HepG2 (cell line): ENCODE measurements around the gene LGALS1. TPM values are rescaled to one million over a fixed set of nuclear protein-coding genes. Genes with fewer than 3 reads are reported as not detected.

Experiments
- DDIT3 ChIP-seq: sonication (generic); formaldehyde crosslinking; IDR thresholded peaks from 2 replicates; pipeline ENCODE4 v1.4.0; 2020; ENCODE audit warnings: mild to moderate bottlenecking, missing genetic modification reagents
- HMG20A ChIP-seq: IDR thresholded peaks from 2 replicates; pipeline ENCODE4 v1.6.1; 2016; ENCODE audit warnings: borderline replicate concordance
- RCOR2 ChIP-seq: IDR thresholded peaks from 2 replicates; pipeline ENCODE4 v1.6.1; 2016; ENCODE audit warnings: missing biosample characterization, missing genetic modification reagents
- SATB2 ChIP-seq: sonication (generic); formaldehyde crosslinking; IDR thresholded peaks from 2 replicates; pipeline ENCODE4 v1.5.0; 2020; ENCODE audit warnings: missing genetic modification reagents
- SKI ChIP-seq: fragments of 450-650 bp; IDR thresholded peaks from one replicate; pipeline ENCODE4 v1.6.1; 2018; ENCODE audit warnings: mild to moderate bottlenecking; ENCODE audit not compliant: partially characterized antibody
- TCF12 ChIP-seq, 2 experiments: fragments of 450-650 bp in 1 of 2; sonication (generic) in 1 of 2; formaldehyde crosslinking in 1 of 2; IDR thresholded peaks; 2 replicates each; pipeline versions ENCODE4 v1.6.1 to v1.8.0; 2017 to 2022; ENCODE audit warnings: antibody characterized with exemption in 1 of 2, mild to moderate bottlenecking in 1 of 2, missing genetic modification reagents in 1 of 2, moderate library complexity in 1 of 2
- TCF7L2 ChIP-seq: IDR thresholded peaks from 2 replicates; pipeline ENCODE4 v1.6.1; 2011; ENCODE audit warnings: mild to moderate bottlenecking, low read depth, low read length, moderate library complexity
- XRCC5 ChIP-seq: fragments of 200-400 bp; formaldehyde crosslinking; optimal IDR thresholded peaks from 2 replicates; pipeline ENCODE3; 2017; ENCODE audit warnings: mild to moderate bottlenecking, low read length
- ZBTB1 ChIP-seq: sonication (generic); formaldehyde crosslinking; IDR thresholded peaks from 2 replicates; pipeline ENCODE4 v1.4.0; 2020; ENCODE audit warnings: missing genetic modification reagents, borderline replicate concordance
- ZNF136 ChIP-seq: sonication (generic); formaldehyde crosslinking; IDR thresholded peaks from 2 replicates; pipeline ENCODE4 v1.8.1; 2022; ENCODE audit warnings: low read depth, mild to moderate bottlenecking, moderate library complexity, missing genetic modification reagents
- ZNF576 ChIP-seq: sonication (generic); formaldehyde crosslinking; IDR thresholded peaks from 2 replicates; pipeline ENCODE4 v1.4.0; 2020; ENCODE audit warnings: mild to moderate bottlenecking, missing genetic modification reagents
- ZNF589 ChIP-seq: sonication (generic); formaldehyde crosslinking; conservative IDR thresholded peaks from 2 replicates; pipeline ENCODE4 v1.8.0; 2022; ENCODE audit warnings: mild to moderate bottlenecking, moderate library complexity, missing genetic modification reagents
- ZNF639 ChIP-seq: conservative IDR thresholded peaks from 2 replicates; pipeline ENCODE4 v1.6.1; 2018; ENCODE audit warnings: missing genetic modification reagents
- ZNF776 ChIP-seq: sonication (generic); formaldehyde crosslinking; IDR thresholded peaks from 2 replicates; pipeline ENCODE4 v1.4.0; 2020; ENCODE audit warnings: mild to moderate bottlenecking, missing genetic modification reagents
- ZSCAN25 ChIP-seq: sonication (generic); formaldehyde crosslinking; IDR thresholded peaks from 2 replicates; pipeline ENCODE4 v1.8.0; 2022; ENCODE audit warnings: mild to moderate bottlenecking, missing genetic modification reagents
- polyA plus RNA-seq, 8 experiments: library from polyadenylated mRNA; depleted of rRNA in 3 of 8; stranded (reverse) in 7 of 8; unstranded in 1 of 8; fragments of >200 nt; fragmentation: Illumina TruSeq in 4 of 8; extraction: Trizol in 4 of 8; gene quantifications; 2 replicates each; pipeline versions ENCODE4 v1.2.1 to v1.2.3, GENCODE V29; 2011 to 2016; ENCODE audit warnings: low read depth in 4 of 8, missing spikeins in 1 of 8, mixed read lengths in 1 of 8; ENCODE audit not compliant: insufficient read depth in 1 of 8
- total RNA-seq, 5 experiments: library from RNA; depleted of rRNA; stranded (reverse); fragments of >200 nt; fragmentation: Illumina TruSeq; extraction: Trizol; gene quantifications; 2 replicates each; pipeline ENCODE4 v1.2.3, GENCODE V29; 2016; ENCODE audit warnings: low read depth in 1 of 5
- TF ChIP-seq, protein P1 (sequence below): sonication (generic); formaldehyde crosslinking; IDR thresholded peaks from 2 replicates; pipeline ENCODE4 v1.4.0; 2020; ENCODE audit warnings: missing genetic modification reagents, borderline replicate concordance
- TF ChIP-seq, protein P2 (sequence below): sonication (generic); formaldehyde crosslinking; IDR thresholded peaks from 2 replicates; pipeline ENCODE4 v1.4.0; 2020; ENCODE audit warnings: missing genetic modification reagents
- TF ChIP-seq, protein P3 (sequence below): sonication (generic); formaldehyde crosslinking; IDR thresholded peaks from 2 replicates; pipeline ENCODE4 v1.8.0; 2022; ENCODE audit warnings: missing genetic modification reagents, low read depth, mild to moderate bottlenecking, borderline replicate concordance
- TF ChIP-seq, protein P4 (sequence below): IDR thresholded peaks from 2 replicates; pipeline ENCODE4 v1.6.1; 2018; ENCODE audit warnings: missing genetic modification reagents, mild to moderate bottlenecking, missing compliant biosample characterization

The LGALS1 gene
- total and polyA plus RNA-seq, 2 of the 13 experiments (the other 11 are each of a cell fraction or from before 2014, with no cell fraction given), result 103 to 858 TPM

DNA sequence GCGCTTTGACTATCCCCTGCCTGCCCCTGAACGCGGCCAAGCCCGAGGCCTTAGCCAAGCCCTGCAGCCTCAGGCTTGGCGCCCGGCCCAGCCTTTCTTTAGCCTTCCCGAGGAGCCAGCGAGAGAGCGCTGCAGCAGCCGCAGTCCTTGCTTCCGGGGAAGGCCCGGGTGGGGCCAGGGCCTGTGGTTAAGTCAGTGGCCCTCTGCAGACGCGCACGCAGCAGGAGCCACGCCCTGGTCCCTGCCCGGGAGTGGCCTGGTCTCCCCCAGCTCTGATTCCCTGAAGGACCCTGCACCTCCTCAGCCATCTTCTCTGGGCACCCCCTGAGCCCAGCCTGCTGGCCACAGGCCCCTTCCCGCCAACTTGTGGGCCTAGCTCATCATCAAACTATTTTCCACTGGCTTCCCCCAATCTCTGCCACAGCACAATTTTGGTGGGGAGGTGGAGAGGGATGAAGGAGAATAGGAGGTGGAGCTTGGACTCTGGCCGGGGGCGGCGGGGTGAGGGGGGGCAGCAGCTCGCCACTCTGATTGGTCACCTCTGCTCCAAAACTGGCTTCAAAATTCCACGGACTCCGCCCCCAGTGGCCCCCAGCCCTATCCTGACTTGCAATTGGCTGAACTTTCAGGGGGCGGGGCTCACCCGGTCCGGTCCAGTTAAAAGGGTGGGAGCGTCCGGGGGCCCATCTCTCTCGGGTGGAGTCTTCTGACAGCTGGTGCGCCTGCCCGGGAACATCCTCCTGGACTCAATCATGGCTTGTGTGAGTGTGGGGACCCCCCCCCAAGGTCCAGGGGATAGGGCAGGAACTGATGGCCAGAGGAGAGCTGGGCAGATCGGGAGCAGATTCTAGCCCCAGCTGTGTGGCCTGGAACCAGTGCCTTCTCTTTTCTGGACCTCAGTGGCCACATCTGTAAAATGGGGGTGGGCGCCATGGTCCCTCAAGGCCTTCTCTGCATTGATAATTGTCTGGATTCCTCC is at the start of gene LGALS1 (continued):
- TF ChIP-seq, protein P1, sequence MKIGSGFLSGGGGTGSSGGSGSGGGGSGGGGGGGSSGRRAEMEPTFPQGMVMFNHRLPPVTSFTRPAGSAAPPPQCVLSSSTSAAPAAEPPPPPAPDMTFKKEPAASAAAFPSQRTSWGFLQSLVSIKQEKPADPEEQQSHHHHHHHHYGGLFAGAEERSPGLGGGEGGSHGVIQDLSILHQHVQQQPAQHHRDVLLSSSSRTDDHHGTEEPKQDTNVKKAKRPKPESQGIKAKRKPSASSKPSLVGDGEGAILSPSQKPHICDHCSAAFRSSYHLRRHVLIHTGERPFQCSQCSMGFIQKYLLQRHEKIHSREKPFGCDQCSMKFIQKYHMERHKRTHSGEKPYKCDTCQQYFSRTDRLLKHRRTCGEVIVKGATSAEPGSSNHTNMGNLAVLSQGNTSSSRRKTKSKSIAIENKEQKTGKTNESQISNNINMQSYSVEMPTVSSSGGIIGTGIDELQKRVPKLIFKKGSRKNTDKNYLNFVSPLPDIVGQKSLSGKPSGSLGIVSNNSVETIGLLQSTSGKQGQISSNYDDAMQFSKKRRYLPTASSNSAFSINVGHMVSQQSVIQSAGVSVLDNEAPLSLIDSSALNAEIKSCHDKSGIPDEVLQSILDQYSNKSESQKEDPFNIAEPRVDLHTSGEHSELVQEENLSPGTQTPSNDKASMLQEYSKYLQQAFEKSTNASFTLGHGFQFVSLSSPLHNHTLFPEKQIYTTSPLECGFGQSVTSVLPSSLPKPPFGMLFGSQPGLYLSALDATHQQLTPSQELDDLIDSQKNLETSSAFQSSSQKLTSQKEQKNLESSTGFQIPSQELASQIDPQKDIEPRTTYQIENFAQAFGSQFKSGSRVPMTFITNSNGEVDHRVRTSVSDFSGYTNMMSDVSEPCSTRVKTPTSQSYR (CRISPR knock-in tag), result no peak
- TF ChIP-seq DDIT3 (CRISPR knock-in tag), result no peak
- TF ChIP-seq TCF7L2, result no peak
- TF ChIP-seq ZNF576 (CRISPR knock-in tag), result no peak
- no peak for TF ChIP-seq ZNF136 (CRISPR knock-in tag)
- TF ChIP-seq, protein P2, sequence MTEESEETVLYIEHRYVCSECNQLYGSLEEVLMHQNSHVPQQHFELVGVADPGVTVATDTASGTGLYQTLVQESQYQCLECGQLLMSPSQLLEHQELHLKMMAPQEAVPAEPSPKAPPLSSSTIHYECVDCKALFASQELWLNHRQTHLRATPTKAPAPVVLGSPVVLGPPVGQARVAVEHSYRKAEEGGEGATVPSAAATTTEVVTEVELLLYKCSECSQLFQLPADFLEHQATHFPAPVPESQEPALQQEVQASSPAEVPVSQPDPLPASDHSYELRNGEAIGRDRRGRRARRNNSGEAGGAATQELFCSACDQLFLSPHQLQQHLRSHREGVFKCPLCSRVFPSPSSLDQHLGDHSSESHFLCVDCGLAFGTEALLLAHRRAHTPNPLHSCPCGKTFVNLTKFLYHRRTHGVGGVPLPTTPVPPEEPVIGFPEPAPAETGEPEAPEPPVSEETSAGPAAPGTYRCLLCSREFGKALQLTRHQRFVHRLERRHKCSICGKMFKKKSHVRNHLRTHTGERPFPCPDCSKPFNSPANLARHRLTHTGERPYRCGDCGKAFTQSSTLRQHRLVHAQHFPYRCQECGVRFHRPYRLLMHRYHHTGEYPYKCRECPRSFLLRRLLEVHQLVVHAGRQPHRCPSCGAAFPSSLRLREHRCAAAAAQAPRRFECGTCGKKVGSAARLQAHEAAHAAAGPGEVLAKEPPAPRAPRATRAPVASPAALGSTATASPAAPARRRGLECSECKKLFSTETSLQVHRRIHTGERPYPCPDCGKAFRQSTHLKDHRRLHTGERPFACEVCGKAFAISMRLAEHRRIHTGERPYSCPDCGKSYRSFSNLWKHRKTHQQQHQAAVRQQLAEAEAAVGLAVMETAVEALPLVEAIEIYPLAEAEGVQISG (CRISPR knock-in tag), result no peak
- TF ChIP-seq, protein P3, sequence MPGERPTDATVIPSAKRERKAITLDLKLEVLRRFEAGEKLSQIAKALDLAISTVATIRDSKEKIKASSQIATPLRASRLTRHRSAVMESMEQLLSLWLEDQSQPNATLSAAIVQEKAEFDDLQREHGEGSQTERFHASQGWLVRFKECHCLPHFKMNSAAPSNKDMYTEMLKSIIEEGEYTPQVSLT (CRISPR knock-in tag), result no peak
- peak; percentile 51 for TF ChIP-seq RCOR2 (CRISPR knock-in tag)
- TF ChIP-seq ZBTB1 (CRISPR knock-in tag), result no peak
- no peak for TF ChIP-seq HMG20A (CRISPR knock-in tag)
- TF ChIP-seq ZNF776, result no peak
- TF ChIP-seq SKI, result no peak
- no peak for TF ChIP-seq SATB2
- no peak for TF ChIP-seq ZNF639
- TF ChIP-seq, protein P4, sequence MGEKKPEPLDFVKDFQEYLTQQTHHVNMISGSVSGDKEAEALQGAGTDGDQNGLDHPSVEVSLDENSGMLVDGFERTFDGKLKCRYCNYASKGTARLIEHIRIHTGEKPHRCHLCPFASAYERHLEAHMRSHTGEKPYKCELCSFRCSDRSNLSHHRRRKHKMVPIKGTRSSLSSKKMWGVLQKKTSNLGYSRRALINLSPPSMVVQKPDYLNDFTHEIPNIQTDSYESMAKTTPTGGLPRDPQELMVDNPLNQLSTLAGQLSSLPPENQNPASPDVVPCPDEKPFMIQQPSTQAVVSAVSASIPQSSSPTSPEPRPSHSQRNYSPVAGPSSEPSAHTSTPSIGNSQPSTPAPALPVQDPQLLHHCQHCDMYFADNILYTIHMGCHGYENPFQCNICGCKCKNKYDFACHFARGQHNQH, result 0 out of 2 replicates have a peak, but pooled peaks have one; percentile 13
- no peak for TF ChIP-seq TCF12 (IDR thresholded peaks at IDR 0.05)
- TF ChIP-seq TCF12 (CRISPR knock-in tag; IDR thresholded peaks at IDR 0.05), result no peak
- no peak for TF ChIP-seq ZSCAN25 (CRISPR knock-in tag)
- peak; percentile 49 for TF ChIP-seq XRCC5
- TF ChIP-seq ZNF589 (CRISPR knock-in tag), result no peak
